IPS-NIHi7 (cell line): ENCODE data around the gene SF3A2.

Source experiments
- DNase-seq: peaks from one replicate; pipeline ENCODE4 v3.0.0; 2012; ENCODE audit warnings: mixed read lengths; ENCODE audit errors: extremely low spot score

SF3A2 gene

DNA sequence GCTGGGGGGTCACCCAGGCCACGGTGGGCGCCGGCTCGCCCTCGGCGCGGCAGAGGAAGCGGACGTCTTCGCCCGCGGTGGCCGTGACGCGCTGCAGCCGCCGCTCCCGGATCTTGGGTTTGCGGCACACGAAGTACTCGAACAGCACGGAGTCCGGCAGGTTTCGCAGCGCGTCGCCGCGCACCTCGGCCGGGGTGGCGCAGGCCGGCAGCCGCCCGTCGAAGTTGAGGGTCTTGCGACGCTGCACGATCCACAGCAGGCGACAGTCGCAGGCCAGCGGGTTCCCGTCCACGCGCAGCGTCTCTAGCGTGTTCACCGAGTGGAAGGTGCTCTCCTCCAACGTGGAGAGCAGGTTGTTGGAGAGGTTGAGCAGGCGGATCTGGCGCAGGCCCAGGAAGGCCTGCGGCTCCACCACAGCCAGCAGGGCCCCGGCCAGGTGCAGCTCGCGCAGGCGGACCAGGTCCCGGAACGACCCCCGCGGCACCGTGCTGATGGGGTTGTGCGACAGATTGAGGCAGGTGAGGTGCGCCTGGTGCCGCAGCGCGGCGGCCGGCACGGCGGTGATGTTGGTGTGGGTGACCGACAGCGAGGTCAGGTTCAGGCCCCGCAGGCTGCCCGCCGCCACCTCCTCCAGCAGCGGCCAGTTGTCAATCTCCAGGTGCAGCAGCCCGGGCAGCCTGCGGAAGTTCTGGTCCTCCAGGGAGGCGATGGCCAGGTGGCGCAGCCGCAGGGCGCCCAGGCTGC is 54.0 kb downstream of the SF3A2 start:
- DNase-seq: no peak

- peak; percentile 69 for DNase-seq
Observed at GRCh38 chr19:2291185-2291751, 54.6 kb downstream of the SF3A2 start.

DNA sequence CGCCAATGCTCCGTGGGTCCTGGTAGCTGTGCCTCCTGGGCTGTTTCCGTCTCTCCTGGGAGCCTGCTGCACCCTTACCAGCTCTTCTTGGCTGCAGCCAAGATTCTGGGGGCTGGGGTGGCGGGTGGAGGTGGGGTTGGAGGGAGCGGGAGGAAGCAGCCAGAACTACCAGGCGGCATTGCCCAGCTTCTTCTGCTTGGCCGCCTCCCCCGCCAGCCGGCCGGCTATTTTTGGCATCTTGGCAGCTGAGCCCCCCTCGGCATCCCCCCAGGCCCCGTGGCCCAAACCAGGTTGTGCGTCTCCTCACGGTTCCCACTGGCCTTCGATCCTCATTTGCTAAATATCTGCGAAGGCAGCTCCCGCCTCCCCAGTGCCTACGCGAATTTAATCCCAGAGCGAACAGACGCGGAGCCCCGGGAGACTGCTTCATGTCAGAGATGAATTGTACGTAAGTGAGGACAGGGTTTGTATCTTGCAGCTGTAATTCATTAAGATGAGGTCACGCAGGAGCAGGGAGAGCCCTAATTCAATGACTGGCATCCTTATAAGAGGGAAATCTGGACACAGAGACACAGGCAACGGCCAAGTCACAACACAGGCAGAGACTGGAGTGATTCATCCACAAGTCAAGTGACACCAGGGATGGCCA is 58.2 kb downstream of the SF3A2 start:
- DNase-seq: no peak

DNA sequence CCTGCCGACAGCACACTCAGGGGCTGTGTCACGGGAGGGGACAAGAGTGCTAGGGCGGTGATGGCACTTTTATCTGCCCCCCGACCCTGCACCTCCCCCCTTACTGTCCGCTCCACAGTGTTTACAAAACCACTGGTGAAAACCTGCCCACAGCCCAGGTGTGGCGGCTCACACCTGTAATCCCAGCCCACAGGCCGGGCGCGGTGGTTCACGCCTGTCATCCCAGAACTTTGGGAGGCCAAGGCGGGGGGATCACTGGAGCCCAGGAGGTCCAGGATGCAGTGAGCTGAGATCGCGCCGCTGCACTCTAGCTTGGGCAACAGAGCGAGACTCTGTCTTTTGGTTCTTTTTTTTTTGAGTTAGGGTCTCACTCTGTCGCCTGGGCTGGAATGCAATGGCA is 59.5 kb downstream of the SF3A2 start:
- no peak for DNase-seq
